ENCODE measurements around the gene ATG4B.

ATG4B gene

DNA sequence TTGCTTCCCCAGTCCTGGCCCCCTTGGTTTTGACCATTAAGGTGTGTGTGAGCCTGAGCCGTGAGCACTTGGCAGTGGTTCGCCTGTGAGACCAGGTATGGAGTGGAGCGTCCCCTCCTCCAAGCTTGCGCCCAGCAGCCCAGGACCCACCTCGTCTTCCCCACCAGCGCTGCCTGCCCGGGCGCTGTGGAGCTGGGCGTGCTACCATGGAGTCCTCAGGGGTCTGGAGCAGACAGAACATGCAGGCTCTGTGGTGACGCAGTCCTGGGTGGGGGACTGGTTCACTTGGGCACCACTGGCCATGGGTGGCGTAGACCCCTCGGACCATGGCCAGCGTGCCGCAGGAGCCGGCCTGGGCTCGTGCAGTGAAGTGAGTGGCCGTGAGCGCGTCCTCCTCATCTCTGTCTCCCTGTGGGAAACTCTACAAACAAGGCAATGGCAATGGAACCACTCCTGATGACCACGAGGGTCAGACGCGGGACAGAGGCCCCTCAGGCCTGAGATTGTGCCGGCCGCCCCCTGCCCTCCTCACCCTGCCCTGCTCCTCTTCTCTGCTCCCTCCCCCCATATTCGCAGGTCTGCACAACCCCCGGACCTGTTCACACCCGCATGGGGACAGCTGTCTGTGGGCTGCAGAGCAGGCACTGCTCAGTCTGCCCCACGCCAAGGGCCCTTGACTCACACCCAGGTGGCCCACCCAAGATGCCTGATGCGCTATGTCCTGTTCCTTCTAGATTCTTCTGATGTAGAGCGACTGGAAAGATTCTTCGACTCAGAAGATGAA lies 34.2 kb downstream of the ATG4B start:
- H3K27me3 ChIP-seq (ENCODE audit: insufficient read depth, low read depth): no peaks in the 10 kb centered on the region
- H2AFZ ChIP-seq (ENCODE audit: low read depth): no peak overlapping the region
- no peak for TF ChIP-seq CTCF (conservative IDR thresholded peaks at IDR 0.05; ENCODE audit: low read depth, low read length)
- peaks cover 13% of the 10 kb centered on the region for H3K4me1 ChIP-seq (ENCODE audit: low read depth, poor library complexity, severe bottlenecking)
- H3K36me3 ChIP-seq (ENCODE audit: insufficient read depth): no peaks in the 10 kb centered on the region; the same call in 1 of the 2 replicates
- no peak overlapping the region for H3K4me2 ChIP-seq
- no peaks in the 10 kb centered on the region for H4K20me1 ChIP-seq (ENCODE audit: insufficient read depth)
- no peaks in the 10 kb centered on the region for H3K79me2 ChIP-seq (ENCODE audit: insufficient read depth, low read depth)
- H3K4me3 ChIP-seq (IDR thresholded peaks at IDR 0.05; ENCODE audit: insufficient read depth, low read depth, low read length): no peak overlapping the region
- no peak overlapping the region for H3K27ac ChIP-seq
- no peak overlapping the region for H3K9ac ChIP-seq

- Histone ChIP-seq H3K36me3 (ENCODE audit: insufficient read depth) (no peaks in the 10 kb centered on the region), H3K27ac (no peak overlapping the region), H3K79me2 (ENCODE audit: insufficient read depth, low read depth) (no peaks in the 10 kb centered on the region), H2AFZ (ENCODE audit: low read depth) (no peak overlapping the region), H3K4me2 (no peak overlapping the region), H3K9ac (no peak overlapping the region), H4K20me1 (ENCODE audit: insufficient read depth) (no peaks in the 10 kb centered on the region), H3K4me3 (IDR thresholded peaks at IDR 0.05; ENCODE audit: insufficient read depth, low read depth, low read length) (no peak overlapping the region), H3K4me1 (ENCODE audit: low read depth, poor library complexity, severe bottlenecking) (peaks cover 13% of the 10 kb centered on the region), H3K27me3 (ENCODE audit: insufficient read depth, low read depth) (no peaks in the 10 kb centered on the region)
- TF ChIP-seq CTCF (conservative IDR thresholded peaks at IDR 0.05; ENCODE audit: low read depth, low read length): no peak
These were observed 35.0 kb downstream of the ATG4B start for GRCh38 chr2:241672243-241673188.

GRCh38 chr2:241673189-241673663 lies 35.7 kb downstream of the ATG4B start:
- H3K27me3 ChIP-seq (ENCODE audit: insufficient read depth, low read depth): no peaks in the 10 kb centered on the region
- H4K20me1 ChIP-seq (ENCODE audit: insufficient read depth): no peaks in the 10 kb centered on the region
- no peak overlapping the region for H2AFZ ChIP-seq (ENCODE audit: low read depth)
- no peaks in the 10 kb centered on the region for H3K36me3 ChIP-seq (ENCODE audit: insufficient read depth)
- H3K9ac ChIP-seq: no peak overlapping the region
- no peak overlapping the region for H3K27ac ChIP-seq
- peaks cover 13% of the 10 kb centered on the region for H3K4me1 ChIP-seq (ENCODE audit: low read depth, poor library complexity, severe bottlenecking)
- TF ChIP-seq CTCF (conservative IDR thresholded peaks at IDR 0.05; ENCODE audit: low read depth, low read length): no peak
- H3K79me2 ChIP-seq (ENCODE audit: insufficient read depth, low read depth): no peaks in the 10 kb centered on the region
- H3K4me3 ChIP-seq (IDR thresholded peaks at IDR 0.05; ENCODE audit: insufficient read depth, low read depth, low read length): no peak overlapping the region
- no peak overlapping the region for H3K4me2 ChIP-seq

DNA sequence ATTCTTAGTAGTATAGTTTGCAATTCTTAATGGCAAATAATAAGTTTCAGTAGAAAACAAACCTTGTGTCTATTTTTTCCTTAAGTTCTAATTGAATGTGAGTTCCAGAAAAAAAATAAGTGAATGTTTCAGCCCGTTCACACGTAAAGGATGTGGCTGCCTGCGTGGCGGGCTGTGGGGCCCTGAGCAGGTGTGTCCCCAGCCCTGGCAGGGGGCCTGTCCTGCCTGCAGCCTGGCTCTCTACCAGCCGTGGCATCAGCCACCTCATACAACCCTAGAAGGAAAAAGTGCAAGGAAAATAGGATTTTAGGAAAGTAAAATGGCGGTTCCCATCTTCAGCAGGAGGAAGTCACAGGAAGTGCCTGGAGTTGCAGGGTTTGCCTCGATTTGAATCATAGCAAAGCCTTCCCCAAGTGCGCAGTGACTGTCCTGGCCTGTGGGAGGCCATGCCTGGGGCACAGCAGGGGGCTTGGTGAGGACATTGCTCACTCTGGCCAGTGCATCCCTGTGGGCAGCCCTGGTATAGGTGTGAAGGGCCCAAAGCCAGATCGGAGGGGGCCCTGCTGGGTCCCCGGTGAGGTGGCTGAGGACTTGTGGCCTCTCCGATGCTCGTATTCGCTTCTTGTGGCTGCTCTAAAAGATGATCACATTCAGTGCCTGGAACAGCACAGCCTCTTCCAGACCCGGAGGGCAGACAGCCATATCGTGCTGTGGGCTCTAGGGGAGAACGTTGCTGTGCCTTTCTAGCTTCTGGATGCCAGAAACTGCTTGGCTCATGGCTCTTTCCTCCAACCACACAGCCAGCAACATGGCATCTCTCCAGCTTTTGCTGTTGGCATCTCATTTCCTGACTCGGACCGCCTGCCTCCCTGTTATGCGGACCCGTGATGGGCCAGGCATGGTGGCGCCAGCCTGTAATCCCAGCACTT lies 36.6 kb downstream of the ATG4B start:
- Histone ChIP-seq H3K27ac (no peak overlapping the region), H2AFZ (ENCODE audit: low read depth) (no peak overlapping the region), H3K4me3 (IDR thresholded peaks at IDR 0.05; ENCODE audit: insufficient read depth, low read depth, low read length) (no peak overlapping the region), H3K36me3 (ENCODE audit: insufficient read depth) (no peaks in the 10 kb centered on the region), H3K9ac (no peak overlapping the region), H3K27me3 (ENCODE audit: insufficient read depth, low read depth) (no peaks in the 10 kb centered on the region), H4K20me1 (ENCODE audit: insufficient read depth) (no peaks in the 10 kb centered on the region), H3K4me1 (ENCODE audit: low read depth, poor library complexity, severe bottlenecking) (peaks cover 13% of the 10 kb centered on the region), H3K4me2 (no peak overlapping the region), H3K79me2 (ENCODE audit: insufficient read depth, low read depth) (no peaks in the 10 kb centered on the region)
- TF ChIP-seq CTCF (conservative IDR thresholded peaks at IDR 0.05; ENCODE audit: low read depth, low read length): no peak
